Measurements from ENCODE around the gene ERBIN.
"Not testable (repeated sequence)": the region's sequence is repeated elsewhere in the genome, so short reads cannot be mapped to it uniquely, and the experiment has no call there.

The ERBIN gene

GRCh38 chr5:66009277-66009676 lies 82.9 kb downstream of the ERBIN start:
- Histone ChIP-seq H3K27me3 (ENCODE audit: insufficient read depth, low read length) (no peaks in the 10 kb centered on the region), H3K4me1 (ENCODE audit: insufficient read depth, low read length) (no peaks in the 10 kb centered on the region), H3K36me3 (ENCODE audit: insufficient read depth, low read length) (peaks cover 22% of the 10 kb centered on the region), H3K27ac (ENCODE audit: low read depth, low read length) (no peak overlapping the region), H3K4me3 (ENCODE audit: low read length) (no peak overlapping the region), H3K9me3 (ENCODE audit: insufficient read depth, low read depth, low read length) (no peaks in the 10 kb centered on the region), H3K9ac (ENCODE audit: low read depth, low read length) (no peak overlapping the region)
- 90% methylated on average over 2 of the region's 2 CpGs for WGBS

- Histone ChIP-seq H3K27ac (ENCODE audit: low read depth, low read length) (no peak overlapping the region), H3K4me3 (ENCODE audit: low read length) (no peak overlapping the region)
These were observed 84.1 kb downstream of the ERBIN start for GRCh38 chr5:66010476-66010875.

GRCh38 chr5:66012271-66012670 lies 85.9 kb downstream of the ERBIN start:
- Histone ChIP-seq H3K27me3 (ENCODE audit: insufficient read depth, low read length) (no peaks in the 10 kb centered on the region), H3K9ac (ENCODE audit: low read depth, low read length) (no peak overlapping the region), H3K4me1 (ENCODE audit: insufficient read depth, low read length) (no peaks in the 10 kb centered on the region), H3K4me3 (ENCODE audit: low read length) (no peak overlapping the region), H3K36me3 (ENCODE audit: insufficient read depth, low read length) (peaks cover 32% of the 10 kb centered on the region), H3K27ac (ENCODE audit: low read depth, low read length) (no peak overlapping the region), H3K9me3 (ENCODE audit: insufficient read depth, low read depth, low read length) (no peaks in the 10 kb centered on the region)

More at GRCh38 chr5:66010476-66010875, 84.1 kb downstream of the ERBIN start:
- Histone ChIP-seq H3K9me3 (ENCODE audit: insufficient read depth, low read depth, low read length) (no peaks in the 10 kb centered on the region), H3K36me3 (ENCODE audit: insufficient read depth, low read length) (peaks cover 32% of the 10 kb centered on the region), H3K4me1 (ENCODE audit: insufficient read depth, low read length) (no peaks in the 10 kb centered on the region), H3K9ac (ENCODE audit: low read depth, low read length) (no peak overlapping the region), H3K27me3 (ENCODE audit: insufficient read depth, low read length) (no peaks in the 10 kb centered on the region)

- Histone ChIP-seq H3K36me3 (ENCODE audit: insufficient read depth, low read length) (peaks cover 32% of the 10 kb centered on the region), H3K9me3 (ENCODE audit: insufficient read depth, low read depth, low read length) (no peaks in the 10 kb centered on the region), H3K27ac (ENCODE audit: low read depth, low read length) (no peak overlapping the region), H3K9ac (ENCODE audit: low read depth, low read length) (no peak overlapping the region), H3K27me3 (ENCODE audit: insufficient read depth, low read length) (no peaks in the 10 kb centered on the region), H3K4me3 (ENCODE audit: low read length) (no peak overlapping the region), H3K4me1 (ENCODE audit: insufficient read depth, low read length) (no peaks in the 10 kb centered on the region)
- 87% methylated on average over 2 of the region's 2 CpGs for WGBS
These were observed 87.0 kb downstream of the ERBIN start for GRCh38 chr5:66013397-66013796.

GRCh38 chr5:66013906-66014305 lies 87.5 kb downstream of the ERBIN start:
- Histone ChIP-seq H3K4me3 (ENCODE audit: low read length) (no peak overlapping the region), H3K27ac (ENCODE audit: low read depth, low read length) (no peak overlapping the region), H3K27me3 (ENCODE audit: insufficient read depth, low read length) (no peaks in the 10 kb centered on the region), H3K4me1 (ENCODE audit: insufficient read depth, low read length) (no peaks in the 10 kb centered on the region), H3K9ac (ENCODE audit: low read depth, low read length) (no peak overlapping the region), H3K9me3 (ENCODE audit: insufficient read depth, low read depth, low read length) (no peaks in the 10 kb centered on the region), H3K36me3 (ENCODE audit: insufficient read depth, low read length) (peaks cover 32% of the 10 kb centered on the region)
- no CpG with 5 or more reads among the region's 1 CpG for WGBS

GRCh38 chr5:66015196-66015960 lies 89.0 kb downstream of the ERBIN start:
- no peak overlapping the region for H3K9ac ChIP-seq (ENCODE audit: low read depth, low read length)
- H3K27me3 ChIP-seq (ENCODE audit: insufficient read depth, low read length) = no peaks in the 10 kb centered on the region
- H3K4me3 ChIP-seq (ENCODE audit: low read length) = no peak overlapping the region
- no peaks in the 10 kb centered on the region for H3K4me1 ChIP-seq (ENCODE audit: insufficient read depth, low read length)
- 97% methylated on average over 6 of the region's 6 CpGs for WGBS
- no peak overlapping the region for H3K27ac ChIP-seq (ENCODE audit: low read depth, low read length)
- peaks cover 32% of the 10 kb centered on the region for H3K36me3 ChIP-seq (ENCODE audit: insufficient read depth, low read length)
- no peaks in the 10 kb centered on the region for H3K9me3 ChIP-seq (ENCODE audit: insufficient read depth, low read depth, low read length)

- Histone ChIP-seq H3K9me3 (ENCODE audit: insufficient read depth, low read depth, low read length) (no peaks in the 10 kb centered on the region), H3K9ac (ENCODE audit: low read depth, low read length) (no peak overlapping the region), H3K36me3 (ENCODE audit: insufficient read depth, low read length) (peaks cover 39% of the 10 kb centered on the region), H3K27me3 (ENCODE audit: insufficient read depth, low read length) (no peaks in the 10 kb centered on the region), H3K4me1 (ENCODE audit: insufficient read depth, low read length) (no peaks in the 10 kb centered on the region), H3K27ac (ENCODE audit: low read depth, low read length) (no peak overlapping the region), H3K4me3 (ENCODE audit: low read length) (no peak overlapping the region)
- 91% methylated on average over 1 of the region's 1 CpG for WGBS
These were observed 95.2 kb downstream of the ERBIN start for GRCh38 chr5:66021585-66021984.

GRCh38 chr5:66039296-66039695 lies 112.9 kb downstream of the ERBIN start:
- H3K27ac ChIP-seq (ENCODE audit: low read depth, low read length) = no peak overlapping the region
- peaks cover 91% of the 10 kb centered on the region for H3K36me3 ChIP-seq (ENCODE audit: insufficient read depth, low read length)
- no peaks in the 10 kb centered on the region for H3K27me3 ChIP-seq (ENCODE audit: insufficient read depth, low read length)
- no peak overlapping the region for H3K4me3 ChIP-seq (ENCODE audit: low read length)
- WGBS = no CpG with 5 or more reads among the region's 1 CpG
- H3K9me3 ChIP-seq (ENCODE audit: insufficient read depth, low read depth, low read length) = no peaks in the 10 kb centered on the region
- no peak overlapping the region for H3K9ac ChIP-seq (ENCODE audit: low read depth, low read length)
- H3K4me1 ChIP-seq (ENCODE audit: insufficient read depth, low read length) = no peaks in the 10 kb centered on the region

- no peaks in the 10 kb centered on the region for H3K9me3 ChIP-seq (ENCODE audit: insufficient read depth, low read depth, low read length)
- no peaks in the 10 kb centered on the region for H3K27me3 ChIP-seq (ENCODE audit: insufficient read depth, low read length)
- peaks cover 89% of the 10 kb centered on the region for H3K36me3 ChIP-seq (ENCODE audit: insufficient read depth, low read length)
- no peaks in the 10 kb centered on the region for H3K4me1 ChIP-seq (ENCODE audit: insufficient read depth, low read length)
- 91% methylated on average over 1 of the region's 1 CpG for WGBS
- H3K9ac ChIP-seq (ENCODE audit: low read depth, low read length) = no peak overlapping the region
- no peak overlapping the region for H3K27ac ChIP-seq (ENCODE audit: low read depth, low read length)
- H3K4me3 ChIP-seq (ENCODE audit: low read length) = no peak overlapping the region
These were observed 113.3 kb downstream of the ERBIN start for GRCh38 chr5:66039701-66040100.

- Histone ChIP-seq H3K27ac (ENCODE audit: low read depth, low read length) (no peak overlapping the region), H3K27me3 (ENCODE audit: insufficient read depth, low read length) (no peaks in the 10 kb centered on the region), H3K4me3 (ENCODE audit: low read length) (no peak overlapping the region), H3K9ac (ENCODE audit: low read depth, low read length) (no peak overlapping the region), H3K4me1 (ENCODE audit: insufficient read depth, low read length) (no peaks in the 10 kb centered on the region), H3K9me3 (ENCODE audit: insufficient read depth, low read depth, low read length) (no peaks in the 10 kb centered on the region), H3K36me3 (ENCODE audit: insufficient read depth, low read length) (peaks cover 90% of the 10 kb centered on the region)
- no CpG with 5 or more reads among the region's 1 CpG for WGBS
These were observed 115.3 kb downstream of the ERBIN start for GRCh38 chr5:66041627-66042026.

GRCh38 chr5:66057239-66057638 lies 130.9 kb downstream of the ERBIN start:
- Histone ChIP-seq H3K27me3 (ENCODE audit: insufficient read depth, low read length) (no peaks in the 10 kb centered on the region), H3K4me1 (ENCODE audit: insufficient read depth, low read length) (no peaks in the 10 kb centered on the region), H3K9me3 (ENCODE audit: insufficient read depth, low read depth, low read length) (no peaks in the 10 kb centered on the region), H3K36me3 (ENCODE audit: insufficient read depth, low read length) (peaks cover 45% of the 10 kb centered on the region), H3K4me3 (ENCODE audit: low read length) (no peak overlapping the region), H3K27ac (ENCODE audit: low read depth, low read length) (no peak overlapping the region), H3K9ac (ENCODE audit: low read depth, low read length) (no peak overlapping the region)
- no CpG with 5 or more reads among the region's 1 CpG for WGBS

GRCh38 chr5:66061320-66061719 lies 134.9 kb downstream of the ERBIN start:
- H3K36me3 ChIP-seq (ENCODE audit: insufficient read depth, low read length) = peaks cover 20% of the 10 kb centered on the region; the same call in 1 of the 2 replicates
- not testable (repeated sequence) for H3K9ac ChIP-seq (ENCODE audit: low read depth, low read length); H3K4me1 ChIP-seq (ENCODE audit: insufficient read depth, low read length); H3K27ac ChIP-seq (ENCODE audit: low read depth, low read length); H3K9me3 ChIP-seq (ENCODE audit: insufficient read depth, low read depth, low read length); H3K27me3 ChIP-seq (ENCODE audit: insufficient read depth, low read length); H3K4me3 ChIP-seq (ENCODE audit: low read length)
- 97% methylated on average over 2 of the region's 3 CpGs for WGBS

Measured in HUES64 (cell line).